Fibroblast of lung (primary cell): ENCODE measurements around the gene GBX2. TPM values are rescaled to one million over a fixed set of nuclear protein-coding genes. Genes with fewer than 3 reads are reported as not detected.

Experiments used
- DNase-seq, 2 donors: peaks; one replicate each; pipeline versions ENCODE4 v3.0.0 to v3.0.0-alpha.2; 2010; ENCODE audit warnings: low read depth in 2 of 2
- H2AFZ ChIP-seq: 2 replicates; pipeline ENCODE4 v1.5.1; 2012; ENCODE audit warnings: low read length, control low read depth, inconsistent platforms
- H3K27ac ChIP-seq: 2 replicates; pipeline ENCODE4 v1.5.1; 2011; ENCODE audit warnings: low read length, control low read depth; ENCODE audit not compliant: insufficient read depth
- H3K27me3 ChIP-seq: 2 replicates; pipeline ENCODE4 v1.5.1; 2011; ENCODE audit warnings: mild to moderate bottlenecking, low read length; ENCODE audit not compliant: control insufficient read depth, insufficient read depth
- H3K36me3 ChIP-seq: 2 replicates; pipeline ENCODE4 v1.5.1; 2011; ENCODE audit warnings: low read length; ENCODE audit not compliant: control insufficient read depth, insufficient read depth
- H3K4me1 ChIP-seq: 2 replicates; pipeline ENCODE4 v1.5.1; 2011; ENCODE audit warnings: low read length; ENCODE audit not compliant: control insufficient read depth, insufficient read depth; ENCODE audit errors: extremely low read depth
- H3K4me2 ChIP-seq: 2 replicates; pipeline ENCODE4 v1.5.1; 2011; ENCODE audit warnings: low read length, control low read depth; ENCODE audit not compliant: insufficient read depth; ENCODE audit errors: extremely low read depth
- H3K4me3 ChIP-seq, 4 experiments: fragments of 200-600 bp in 1 of 4; sonication (generic) in 1 of 4; replicated peaks in 1 of 4; 2 replicates each; pipeline ENCODE4 v1.5.1; 2011 to 2016; ENCODE audit warnings: low read length in 4 of 4, low read depth in 3 of 4, mild to moderate bottlenecking in 3 of 4, control low read depth in 2 of 4, inconsistent platforms in 1 of 4, mixed read lengths in 1 of 4; ENCODE audit not compliant: insufficient read depth in 1 of 4; ENCODE audit errors: control extremely low read depth in 1 of 4
- H3K79me2 ChIP-seq: 2 replicates; pipeline ENCODE4 v1.5.1; 2012; ENCODE audit warnings: mild to moderate bottlenecking, low read length, inconsistent platforms; ENCODE audit not compliant: control insufficient read depth, insufficient read depth
- H3K9ac ChIP-seq: 2 replicates; pipeline ENCODE4 v1.5.1; 2011; ENCODE audit warnings: mild to moderate bottlenecking, low read length, control low read depth; ENCODE audit not compliant: insufficient read depth
- H3K9me3 ChIP-seq: 2 replicates; pipeline ENCODE4 v1.5.1; 2012; ENCODE audit warnings: low read depth, low read length; ENCODE audit not compliant: control insufficient read depth, insufficient read depth
- H4K20me1 ChIP-seq: 2 replicates; pipeline ENCODE4 v1.5.1; 2011; ENCODE audit warnings: low read length; ENCODE audit not compliant: control insufficient read depth, insufficient read depth; ENCODE audit errors: extremely low read depth
- EZH2 ChIP-seq: IDR thresholded peaks from 2 replicates; pipeline ENCODE4 v1.5.1; 2012; ENCODE audit warnings: low read length, control low read depth, mild to moderate bottlenecking; ENCODE audit errors: missing control alignments
- polyA plus RNA-seq, 2 donors: library from polyadenylated mRNA; depleted of rRNA in 1 of 2; stranded (reverse) in 1 of 2; unstranded in 1 of 2; fragments of >200 nt; gene quantifications; 2 replicates each; pipeline ENCODE4 v1.2.1, GENCODE V29; 2011 to 2012; ENCODE audit warnings: missing spikeins in 1 of 2
- total RNA-seq: library from RNA; depleted of rRNA; stranded (reverse); fragments of >200 nt; gene quantifications from 2 replicates; pipeline ENCODE4 v1.2.1, GENCODE V29; 2014
- TF ChIP-seq, protein P1 (sequence below), 2 donors: IDR thresholded peaks in 1 of 2; conservative IDR thresholded peaks in 1 of 2; 1 replicate in 1 of 2; 2 replicates in 1 of 2; pipeline ENCODE4 v1.5.1; 2011 to 2012; ENCODE audit warnings: low read length in 2 of 2, control low read depth in 1 of 2, inconsistent platforms in 1 of 2, low read depth in 1 of 2, mild to moderate bottlenecking in 1 of 2

Gene GBX2
- total and polyA plus RNA-seq, 2 donors (not counting 1 experiment from before 2014, with no cell fraction given) = 0.25 TPM; not detected in 1

DNA sequence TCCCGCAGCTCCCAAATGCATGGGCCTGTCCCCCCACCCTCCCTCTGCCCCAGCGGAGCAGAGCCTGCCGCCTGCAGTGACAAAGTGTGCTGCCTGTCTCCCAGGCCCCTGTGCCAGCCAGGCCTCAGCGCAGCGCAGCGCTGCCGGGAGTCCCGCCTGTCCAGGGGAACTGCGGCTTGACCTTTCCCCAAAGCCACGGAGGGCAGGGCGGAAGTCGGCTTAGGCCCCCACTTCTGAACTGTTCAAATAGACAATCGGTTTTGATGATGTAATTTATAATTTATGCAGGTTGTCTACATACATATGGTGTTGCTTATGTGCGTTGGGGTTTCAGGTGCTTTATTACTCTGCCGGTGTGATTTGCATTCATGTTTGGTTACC lies 7.1 kb downstream of the GBX2 start:
- H3K27me3 ChIP-seq = peaks cover 50% of the 10 kb centered on the region
- DNase-seq = no peak

DNA sequence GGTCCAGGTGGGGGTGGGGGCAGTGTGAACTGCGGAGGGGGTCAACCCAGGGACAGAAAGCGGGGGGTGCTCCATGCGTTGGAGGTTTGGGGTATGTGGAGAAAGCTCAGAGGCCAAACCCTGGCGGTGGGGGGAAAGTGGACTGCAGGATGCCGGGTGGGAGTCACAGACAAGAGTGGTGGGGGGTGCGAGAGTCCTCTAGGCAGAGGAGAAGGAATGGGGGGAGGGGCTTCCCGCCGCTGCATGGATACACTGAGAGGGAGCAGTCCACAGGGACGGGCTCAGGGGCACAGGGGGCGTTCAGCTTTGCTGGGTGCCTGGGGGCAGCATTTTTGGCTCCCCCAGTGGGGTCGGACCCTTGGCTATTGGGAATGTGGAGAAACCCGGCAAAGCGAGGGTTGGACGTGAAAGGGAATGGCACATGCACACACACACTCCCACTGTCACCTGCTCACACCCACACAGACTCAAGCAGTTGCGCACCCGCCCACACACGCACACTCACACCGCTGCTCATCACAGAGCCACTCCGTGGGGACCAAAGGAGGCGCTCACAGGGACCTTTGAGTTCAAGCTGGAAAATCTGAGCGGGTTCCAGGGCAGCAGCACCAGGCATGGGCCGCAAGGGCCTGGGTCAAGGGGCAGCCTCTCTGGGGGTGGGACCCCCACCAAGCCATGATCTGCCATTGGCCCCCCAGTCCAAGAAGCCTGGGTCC lies 7.7 kb downstream of the GBX2 start:
- no peak for DNase-seq
- H3K9me3 ChIP-seq = no peaks in the 10 kb centered on the region
- peaks cover 45% of the 10 kb centered on the region for H3K27me3 ChIP-seq
- no peak overlapping the region for H3K4me2 ChIP-seq
- no peaks in the 10 kb centered on the region for H3K4me1 ChIP-seq
- H3K36me3 ChIP-seq = no peaks in the 10 kb centered on the region
- no peak overlapping the region for H2AFZ ChIP-seq
- TF ChIP-seq, protein P1, sequence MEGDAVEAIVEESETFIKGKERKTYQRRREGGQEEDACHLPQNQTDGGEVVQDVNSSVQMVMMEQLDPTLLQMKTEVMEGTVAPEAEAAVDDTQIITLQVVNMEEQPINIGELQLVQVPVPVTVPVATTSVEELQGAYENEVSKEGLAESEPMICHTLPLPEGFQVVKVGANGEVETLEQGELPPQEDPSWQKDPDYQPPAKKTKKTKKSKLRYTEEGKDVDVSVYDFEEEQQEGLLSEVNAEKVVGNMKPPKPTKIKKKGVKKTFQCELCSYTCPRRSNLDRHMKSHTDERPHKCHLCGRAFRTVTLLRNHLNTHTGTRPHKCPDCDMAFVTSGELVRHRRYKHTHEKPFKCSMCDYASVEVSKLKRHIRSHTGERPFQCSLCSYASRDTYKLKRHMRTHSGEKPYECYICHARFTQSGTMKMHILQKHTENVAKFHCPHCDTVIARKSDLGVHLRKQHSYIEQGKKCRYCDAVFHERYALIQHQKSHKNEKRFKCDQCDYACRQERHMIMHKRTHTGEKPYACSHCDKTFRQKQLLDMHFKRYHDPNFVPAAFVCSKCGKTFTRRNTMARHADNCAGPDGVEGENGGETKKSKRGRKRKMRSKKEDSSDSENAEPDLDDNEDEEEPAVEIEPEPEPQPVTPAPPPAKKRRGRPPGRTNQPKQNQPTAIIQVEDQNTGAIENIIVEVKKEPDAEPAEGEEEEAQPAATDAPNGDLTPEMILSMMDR (conservative IDR thresholded peaks at IDR 0.05 in 1 of 2, IDR thresholded peaks at IDR 0.05 in 1 of 2; ENCODE audit: low read depth in 1 of 2, low read length in 2 of 2) = no peak
- no peak for TF ChIP-seq EZH2
- no peak overlapping the region for H3K4me3 ChIP-seq
- no peaks in the 10 kb centered on the region for H3K79me2 ChIP-seq
- H3K9ac ChIP-seq = no peak overlapping the region
- H3K27ac ChIP-seq = no peak overlapping the region
- H4K20me1 ChIP-seq = no peaks in the 10 kb centered on the region

More for the DNA sequence above, 7.1 kb downstream of the GBX2 start:
- no peak overlapping the region for H3K4me2 ChIP-seq
- no peak overlapping the region for H2AFZ ChIP-seq
- H3K4me3 ChIP-seq = no peak overlapping the region
- H4K20me1 ChIP-seq = no peaks in the 10 kb centered on the region
- H3K79me2 ChIP-seq = no peaks in the 10 kb centered on the region
- no peaks in the 10 kb centered on the region for H3K9me3 ChIP-seq
- TF ChIP-seq, protein P1 (conservative IDR thresholded peaks at IDR 0.05 in 1 of 2, IDR thresholded peaks at IDR 0.05 in 1 of 2; ENCODE audit: low read depth in 1 of 2, low read length in 2 of 2) = no peak
- TF ChIP-seq EZH2 = no peak
- no peaks in the 10 kb centered on the region for H3K36me3 ChIP-seq
- H3K9ac ChIP-seq = no peak overlapping the region
- H3K4me1 ChIP-seq = no peaks in the 10 kb centered on the region
- no peak overlapping the region for H3K27ac ChIP-seq

DNA sequence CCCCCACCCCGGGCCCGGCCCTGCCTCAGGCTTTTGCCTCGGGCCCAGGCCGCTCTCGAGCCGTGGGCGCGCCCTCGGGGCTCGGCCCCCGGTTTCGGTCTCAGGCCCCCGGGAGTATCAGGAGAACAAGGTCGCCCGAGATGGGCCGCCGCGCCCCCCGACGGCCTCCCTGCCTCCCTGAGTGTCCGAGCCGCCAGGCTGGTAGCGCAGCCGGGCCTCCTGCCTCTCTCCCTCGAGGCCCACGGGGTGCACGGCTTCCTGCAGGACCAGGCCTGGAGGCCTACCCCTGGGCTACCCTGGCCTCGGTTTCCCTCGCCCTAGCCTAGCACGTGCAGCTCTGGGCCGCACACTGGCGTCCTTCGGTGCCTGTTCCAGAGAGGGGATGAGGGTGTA lies 8.4 kb downstream of the GBX2 start:
- no peaks in the 10 kb centered on the region for H4K20me1 ChIP-seq
- no peak overlapping the region for H3K4me2 ChIP-seq
- H3K9me3 ChIP-seq = no peaks in the 10 kb centered on the region
- H2AFZ ChIP-seq = no peak overlapping the region
- H3K79me2 ChIP-seq = no peaks in the 10 kb centered on the region
- no peak overlapping the region for H3K27ac ChIP-seq
- no peak for TF ChIP-seq EZH2
- TF ChIP-seq, protein P1 (conservative IDR thresholded peaks at IDR 0.05 in 1 of 2, IDR thresholded peaks at IDR 0.05 in 1 of 2; ENCODE audit: low read depth in 1 of 2, low read length in 2 of 2) = no peak
- no peaks in the 10 kb centered on the region for H3K36me3 ChIP-seq
- H3K4me1 ChIP-seq = no peaks in the 10 kb centered on the region
- DNase-seq = no peak
- H3K9ac ChIP-seq = no peak overlapping the region
- H3K27me3 ChIP-seq = peaks cover 38% of the 10 kb centered on the region
- no peak overlapping the region for H3K4me3 ChIP-seq
